HG03520 (cell line): ENCODE data around the gene PDS5B.

Experiments used
- ATAC-seq: cut with Tn5 transposase; IDR thresholded peaks from one replicate; pipeline ENCODE4 v1.9.1; 2021; ENCODE audit warnings: mild to moderate bottlenecking, moderate library complexity; ENCODE audit not compliant: unreplicated experiment

Gene PDS5B

GRCh38 chr13:32587811-32588170 is 1.5 kb downstream of the PDS5B start:
- no peak for ATAC-seq

GRCh38 chr13:32588736-32589135 is 2.5 kb downstream of the PDS5B start:
- no peak for ATAC-seq

- no peak for ATAC-seq
Observed at GRCh38 chr13:32589471-32589870, 3.2 kb downstream of the PDS5B start.

GRCh38 chr13:32590266-32590665 is 4.0 kb downstream of the PDS5B start:
- no peak for ATAC-seq

- ATAC-seq: no peak
Observed at GRCh38 chr13:32592082-32592481, 5.8 kb downstream of the PDS5B start.

- ATAC-seq: no peak
Observed at GRCh38 chr13:32594157-32594738, 8.0 kb downstream of the PDS5B start.

- no peak for ATAC-seq
Observed at GRCh38 chr13:32595306-32595705, 9.1 kb downstream of the PDS5B start.

GRCh38 chr13:32600890-32601289 is 14.6 kb downstream of the PDS5B start:
- ATAC-seq: no peak

GRCh38 chr13:32609428-32609827 is 23.2 kb downstream of the PDS5B start:
- ATAC-seq: no peak

- ATAC-seq: no peak
Observed at GRCh38 chr13:32610538-32610937, 24.3 kb downstream of the PDS5B start.

- ATAC-seq: no peak
Observed at GRCh38 chr13:32610977-32611376, 24.7 kb downstream of the PDS5B start.

GRCh38 chr13:32616883-32617511 is 30.7 kb downstream of the PDS5B start:
- ATAC-seq: no peak

- ATAC-seq: no peak
Observed at GRCh38 chr13:32622827-32623226, 36.6 kb downstream of the PDS5B start.

- no peak for ATAC-seq
Observed at GRCh38 chr13:32624441-32624840, 38.2 kb downstream of the PDS5B start.

GRCh38 chr13:32627793-32628192 is 41.5 kb downstream of the PDS5B start:
- no peak for ATAC-seq

GRCh38 chr13:32629313-32629712 is 43.1 kb downstream of the PDS5B start:
- ATAC-seq: no peak

GRCh38 chr13:32629866-32630265 is 43.6 kb downstream of the PDS5B start:
- no peak for ATAC-seq

GRCh38 chr13:32632343-32632909 is 46.2 kb downstream of the PDS5B start:
- ATAC-seq: no peak

- ATAC-seq: no peak
Observed at GRCh38 chr13:32636711-32637110, 50.5 kb downstream of the PDS5B start.

- ATAC-seq: no peak
Observed at GRCh38 chr13:32638739-32639138, 52.5 kb downstream of the PDS5B start.

- no peak for ATAC-seq
Observed at GRCh38 chr13:32639502-32640105, 53.4 kb downstream of the PDS5B start.

GRCh38 chr13:32642316-32642715 is 56.1 kb downstream of the PDS5B start:
- no peak for ATAC-seq
